AG10803 (cell line): ENCODE results near the gene OXER1.

Experiments used
- DNase-seq: peaks from one replicate; pipeline ENCODE4 v3.0.0; 2010; ENCODE audit warnings: low read depth
- H3K4me3 ChIP-seq: 2 replicates; pipeline ENCODE4 v1.5.1; 2011; ENCODE audit warnings: mild to moderate bottlenecking, low read length, control low read depth
- CTCF ChIP-seq: conservative IDR thresholded peaks from 2 replicates; pipeline ENCODE4 v1.5.1; 2011; ENCODE audit warnings: mild to moderate bottlenecking, low read length, control low read depth, inconsistent platforms

The OXER1 gene

GRCh38 chr2:42800461-42800962 lies 36.6 kb upstream of the OXER1 start:
- no peak for DNase-seq
- no peak for TF ChIP-seq CTCF
- no peak overlapping the region for H3K4me3 ChIP-seq

GRCh38 chr2:42799881-42800280 lies 35.9 kb upstream of the OXER1 start:
- H3K4me3 ChIP-seq = no peak overlapping the region
- no peak for TF ChIP-seq CTCF
- DNase-seq = no peak

GRCh38 chr2:42797281-42797680 lies 33.3 kb upstream of the OXER1 start:
- no peak for TF ChIP-seq CTCF
- DNase-seq = no peak
- H3K4me3 ChIP-seq = no peak overlapping the region

GRCh38 chr2:42796427-42797248 lies 32.7 kb upstream of the OXER1 start:
- DNase-seq = no peak
- TF ChIP-seq CTCF = no peak
- H3K4me3 ChIP-seq = no peak overlapping the region

GRCh38 chr2:42795841-42796301 lies 31.9 kb upstream of the OXER1 start:
- no peak overlapping the region for H3K4me3 ChIP-seq
- DNase-seq = peak; percentile 22
- TF ChIP-seq CTCF = no peak

- no peak overlapping the region for H3K4me3 ChIP-seq
- no peak for DNase-seq
- TF ChIP-seq CTCF = no peak
Measured at GRCh38 chr2:42795275-42795674, 31.3 kb upstream of the OXER1 start.
